Measurements from ENCODE around the gene GNAT1. TPM values are rescaled to one million over a fixed set of nuclear protein-coding genes. Genes with fewer than 3 reads are reported as not detected.
"Not testable (repeated sequence)": the region's sequence is repeated elsewhere in the genome, so short reads cannot be mapped to it uniquely, and the experiment has no call there.

GNAT1 gene
- total and polyA plus RNA-seq, 4 donors, result not detected

DNA sequence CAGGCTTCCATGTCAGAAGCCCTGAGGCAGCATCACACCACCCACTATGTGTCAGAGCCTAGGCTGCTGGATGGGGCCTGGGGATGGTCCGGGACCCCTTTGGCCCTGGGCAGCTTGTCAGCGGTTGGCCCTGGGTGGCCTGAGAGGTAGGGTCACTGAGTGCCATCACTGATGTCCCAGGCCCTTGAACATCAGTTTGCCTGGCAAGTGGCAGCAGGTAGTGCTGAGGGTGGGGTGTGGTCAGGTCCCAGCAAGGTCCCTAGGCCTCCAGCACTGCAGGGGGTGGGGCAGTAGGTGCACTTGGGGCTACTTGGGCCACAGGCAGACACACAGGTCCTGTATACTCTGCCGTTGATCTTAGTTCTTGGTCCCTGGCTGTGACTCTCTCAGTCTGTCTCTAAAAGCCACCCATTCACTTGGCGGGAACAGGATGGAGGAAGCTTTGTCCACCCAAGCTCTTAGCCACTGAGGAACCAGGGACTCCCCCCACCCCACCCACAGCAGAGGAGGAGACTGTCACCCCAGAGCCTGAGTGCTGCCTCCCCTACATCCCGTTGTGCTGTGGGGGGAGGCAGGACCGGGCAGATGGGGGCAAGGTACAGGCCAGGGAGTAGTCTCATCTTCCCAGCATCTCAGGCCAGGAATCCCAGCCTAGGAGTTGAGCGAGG is 50.4 kb downstream of the GNAT1 start:
- WGBS, 2 donors, result 60 to 62% methylated on average over 7 of the region's 7 CpGs
- Histone ChIP-seq H3K4me3 (ENCODE audit: low read length in 2 of 2) (no peak overlapping the region), H3K36me3 (ENCODE audit: control insufficient read depth in 1 of 2, insufficient read depth in 2 of 2, low read length in 1 of 2) (no peaks in the 10 kb centered on the region)

DNA sequence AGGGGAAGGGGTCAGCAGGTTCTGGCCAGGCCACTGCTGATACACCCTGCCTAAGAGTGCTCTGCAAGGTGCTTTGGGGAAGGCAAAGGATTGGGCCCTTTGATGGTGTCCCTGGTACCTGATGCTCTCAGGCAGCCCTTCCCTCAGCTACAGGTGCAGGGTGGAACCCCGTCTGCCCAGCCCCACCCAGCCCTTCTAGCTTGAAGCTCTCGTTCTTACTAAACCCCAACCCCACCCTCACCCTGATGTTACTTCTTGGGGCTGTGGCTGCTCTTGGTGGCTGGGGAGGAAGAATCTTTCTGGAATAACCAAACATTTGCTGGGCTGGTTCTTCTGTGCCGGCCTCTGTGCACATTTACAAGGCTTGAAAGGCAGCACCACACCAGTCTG is 51.0 kb downstream of the GNAT1 start:
- no peak for DNase-seq

More for the DNA sequence above, 50.4 kb downstream of the GNAT1 start:
- no peak for ATAC-seq (ENCODE audit: low FRiP score)
- H3K4me1 ChIP-seq (ENCODE audit: control insufficient read depth in 1 of 2, insufficient read depth in 2 of 2, low read length in 2 of 2), result peaks cover 0 to 2% of the 10 kb centered on the region in 2 donors
- intact Hi-C loops (cut with DNase I), result no loop called here
- no peaks in the 10 kb centered on the region for H3K27me3 ChIP-seq (ENCODE audit: control insufficient read depth in 1 of 2, insufficient read depth in 2 of 2, low read length in 1 of 2)
- H3K27ac ChIP-seq (ENCODE audit: low read depth in 1 of 2, low read length in 2 of 2), result peak overlapping the region in 1 of 2 donors; percentile 9
- H3K9me3 ChIP-seq (ENCODE audit: control insufficient read depth, low read length), result no peaks in the 10 kb centered on the region
- peak in 1 of 2 donors; percentile 45 for DNase-seq

GRCh38 chr3:50242851-50243542 is 51.6 kb downstream of the GNAT1 start:
- Histone ChIP-seq H3K27ac (ENCODE audit: low read depth in 1 of 2, low read length in 2 of 2) (peak overlapping the region in 1 of 2 donors; percentile 54), H3K27me3 (ENCODE audit: control insufficient read depth in 1 of 2, insufficient read depth in 2 of 2, low read length in 1 of 2) (no peaks in the 10 kb centered on the region), H3K4me1 (ENCODE audit: control insufficient read depth in 1 of 2, insufficient read depth in 2 of 2, low read length in 2 of 2) (peaks cover 0 to 2% of the 10 kb centered on the region in 2 donors), H3K4me3 (ENCODE audit: low read length in 2 of 2) (no peak overlapping the region), H3K9me3 (ENCODE audit: control insufficient read depth, low read length) (no peaks in the 10 kb centered on the region), H3K36me3 (ENCODE audit: control insufficient read depth in 1 of 2, insufficient read depth in 2 of 2, low read length in 1 of 2) (no peaks in the 10 kb centered on the region)
- peak; percentile 85 to 91 for DNase-seq
- WGBS, 2 donors, result 29 to 37% methylated on average over 14 of the region's 14 CpGs
- intact Hi-C loops (cut with DNase I), result no loop called here
- peak; percentile 6 for ATAC-seq (ENCODE audit: low FRiP score)

More for the DNA sequence above, 51.0 kb downstream of the GNAT1 start:
- WGBS, 2 donors, result 51% methylated on average over 3 of the region's 3 CpGs
- H3K4me1 ChIP-seq (ENCODE audit: control insufficient read depth in 1 of 2, insufficient read depth in 2 of 2, low read length in 2 of 2), result peaks cover 0 to 2% of the 10 kb centered on the region in 2 donors
- ATAC-seq (ENCODE audit: low FRiP score), result no peak
- no peaks in the 10 kb centered on the region for H3K36me3 ChIP-seq (ENCODE audit: control insufficient read depth in 1 of 2, insufficient read depth in 2 of 2, low read length in 1 of 2)
- H3K4me3 ChIP-seq (ENCODE audit: low read length in 2 of 2), result no peak overlapping the region
- H3K27me3 ChIP-seq (ENCODE audit: control insufficient read depth in 1 of 2, insufficient read depth in 2 of 2, low read length in 1 of 2), result no peaks in the 10 kb centered on the region
- no peaks in the 10 kb centered on the region for H3K9me3 ChIP-seq (ENCODE audit: control insufficient read depth, low read length)
- intact Hi-C loops (cut with DNase I), result no loop called here
- peak overlapping the region in 1 of 2 donors; percentile 54 for H3K27ac ChIP-seq (ENCODE audit: low read depth in 1 of 2, low read length in 2 of 2)

- whole genome bisulfite sequencing, 2 donors, result 52 to 60% methylated on average over 4 of the region's 4 CpGs
- DNase-seq (no peak), ATAC-seq (ENCODE audit: low FRiP score) (no peak)
- intact Hi-C loops (cut with DNase I), result no loop called here
- Histone ChIP-seq H3K27ac (ENCODE audit: low read depth in 1 of 2, low read length in 2 of 2) (peak overlapping the region in 1 of 2 donors; percentile 29), H3K9me3 (ENCODE audit: control insufficient read depth, low read length) (no peaks in the 10 kb centered on the region), H3K4me3 (ENCODE audit: low read length in 2 of 2) (no peak overlapping the region), H3K4me1 (ENCODE audit: control insufficient read depth in 1 of 2, insufficient read depth in 2 of 2, low read length in 2 of 2) (peaks cover 0 to 2% of the 10 kb centered on the region in 2 donors), H3K36me3 (ENCODE audit: control insufficient read depth in 1 of 2, insufficient read depth in 2 of 2, low read length in 1 of 2) (no peaks in the 10 kb centered on the region), H3K27me3 (ENCODE audit: control insufficient read depth in 1 of 2, insufficient read depth in 2 of 2, low read length in 1 of 2) (no peaks in the 10 kb centered on the region)
These were observed 52.1 kb downstream of the GNAT1 start for GRCh38 chr3:50243543-50243895.

GRCh38 chr3:50244813-50245212 is 53.4 kb downstream of the GNAT1 start:
- H3K4me3 ChIP-seq (ENCODE audit: low read length in 2 of 2); H3K9me3 ChIP-seq (ENCODE audit: control insufficient read depth, low read length); ATAC-seq (ENCODE audit: low FRiP score); H3K27me3 ChIP-seq (ENCODE audit: control insufficient read depth in 1 of 2, insufficient read depth in 2 of 2, low read length in 1 of 2); H3K27ac ChIP-seq (ENCODE audit: low read depth in 1 of 2, low read length in 2 of 2); H3K36me3 ChIP-seq (ENCODE audit: control insufficient read depth in 1 of 2, insufficient read depth in 2 of 2, low read length in 1 of 2); H3K4me1 ChIP-seq (ENCODE audit: control insufficient read depth in 1 of 2, insufficient read depth in 2 of 2, low read length in 2 of 2): not testable (repeated sequence)
- WGBS, 2 donors, result 77 to 78% methylated on average over 6 of the region's 6 CpGs
- peak in 1 of 2 donors; percentile 51 for DNase-seq
- intact Hi-C loops (cut with DNase I), result loop anchor here in 1 of 2 donors (2.0 kb wide), 1 partner anchor 18 kb away; no protein-coding TSS in a partner anchor

DNA sequence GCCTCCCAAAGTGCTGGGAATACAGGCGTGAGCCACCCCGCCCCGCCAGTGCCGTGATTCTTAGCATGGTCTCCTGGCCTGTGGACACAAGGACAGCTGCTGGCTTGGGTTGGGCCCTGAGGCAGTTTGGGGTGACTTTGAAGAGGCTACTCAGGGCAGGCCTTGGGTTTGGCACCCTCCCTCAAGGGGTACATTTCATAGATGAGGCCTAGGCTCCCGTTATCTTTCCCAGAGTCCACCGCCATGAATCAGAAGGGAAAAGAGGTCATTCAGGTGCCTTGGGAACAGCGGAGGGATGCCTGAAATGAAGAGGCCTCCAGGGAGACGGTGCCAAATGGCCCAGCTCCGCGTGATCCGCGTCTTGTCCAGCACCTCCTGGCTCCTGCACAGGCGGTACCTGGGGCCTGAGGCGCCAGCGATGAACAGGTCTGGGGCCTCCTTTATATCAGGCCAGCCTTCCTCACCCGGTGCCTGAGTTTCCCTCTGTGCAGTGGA is 53.9 kb downstream of the GNAT1 start:
- Histone ChIP-seq H3K9me3 (ENCODE audit: control insufficient read depth, low read length) (no peaks in the 10 kb centered on the region), H3K27me3 (ENCODE audit: control insufficient read depth in 1 of 2, insufficient read depth in 2 of 2, low read length in 1 of 2) (no peaks in the 10 kb centered on the region), H3K27ac (ENCODE audit: low read depth in 1 of 2, low read length in 2 of 2) (no peak overlapping the region), H3K36me3 (ENCODE audit: control insufficient read depth in 1 of 2, insufficient read depth in 2 of 2, low read length in 1 of 2) (no peaks in the 10 kb centered on the region), H3K4me3 (ENCODE audit: low read length in 2 of 2) (no peak overlapping the region), H3K4me1 (ENCODE audit: control insufficient read depth in 1 of 2, insufficient read depth in 2 of 2, low read length in 2 of 2) (peaks cover 0 to 2% of the 10 kb centered on the region in 2 donors)
- intact Hi-C loops (cut with DNase I), result loop anchor here in 1 of 2 donors (2.0 kb wide), 1 partner anchor 18 kb away; no protein-coding TSS in a partner anchor
- WGBS, 2 donors, result 50 to 55% methylated on average over 15 to 16 of the region's 16 CpGs
- no peak for ATAC-seq (ENCODE audit: low FRiP score)
- DNase-seq, result peak in 1 of 2 donors; percentile 50

DNA sequence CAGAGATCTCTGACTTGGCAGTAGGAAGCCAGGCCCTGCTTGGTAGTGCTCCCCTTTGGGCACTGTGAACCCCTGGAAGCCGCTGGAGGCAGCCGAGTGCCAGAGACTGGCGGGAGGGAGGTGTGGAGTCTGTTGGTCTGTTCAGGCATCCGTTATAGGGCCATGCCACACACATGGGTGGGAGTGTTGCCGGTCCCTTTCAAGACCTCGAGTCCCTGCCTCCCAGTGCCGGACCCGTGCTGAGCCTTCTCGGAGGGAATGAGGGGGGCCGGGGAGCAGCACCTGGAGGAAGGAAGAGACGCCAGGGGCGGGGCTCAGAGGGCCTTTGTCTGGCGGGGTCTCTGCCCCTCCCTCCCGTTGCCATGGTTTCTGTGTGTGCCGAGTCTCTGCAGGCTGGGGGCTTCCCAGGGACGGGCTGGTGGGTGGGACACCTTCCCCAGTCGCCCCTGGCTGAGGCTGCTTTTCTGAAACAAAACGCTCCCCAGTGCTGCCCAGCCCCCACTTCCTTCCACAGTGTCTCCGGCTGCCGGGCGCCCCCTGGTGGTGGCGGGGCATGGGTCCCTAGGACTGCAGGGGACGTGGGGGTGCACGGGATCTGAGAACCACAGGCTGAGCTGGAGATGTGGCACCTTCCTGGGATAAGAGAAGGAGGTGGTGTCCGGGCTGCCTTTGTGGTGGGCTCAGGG is 54.6 kb downstream of the GNAT1 start:
- peaks cover 0 to 2% of the 10 kb centered on the region in 2 donors for H3K4me1 ChIP-seq (ENCODE audit: control insufficient read depth in 1 of 2, insufficient read depth in 2 of 2, low read length in 2 of 2)
- 1 to 2% methylated on average over 20 to 25 of the region's 25 CpGs for WGBS, 2 donors
- H3K27ac ChIP-seq (ENCODE audit: low read depth in 1 of 2, low read length in 2 of 2), result peak overlapping the region in 1 of 2 donors; percentile 30
- H3K4me3 ChIP-seq (ENCODE audit: low read length in 2 of 2), result no peak overlapping the region
- H3K27me3 ChIP-seq (ENCODE audit: control insufficient read depth in 1 of 2, insufficient read depth in 2 of 2, low read length in 1 of 2), result no peaks in the 10 kb centered on the region
- H3K36me3 ChIP-seq (ENCODE audit: control insufficient read depth in 1 of 2, insufficient read depth in 2 of 2, low read length in 1 of 2), result no peaks in the 10 kb centered on the region
- intact Hi-C loops (cut with DNase I), result loop anchor here in 1 of 2 donors (2.0 kb wide), 1 partner anchor 19 kb away; no protein-coding TSS in a partner anchor
- peak; percentile 95 to 98 for DNase-seq
- peak; percentile 90 for ATAC-seq (ENCODE audit: low FRiP score)
- H3K9me3 ChIP-seq (ENCODE audit: control insufficient read depth, low read length), result no peaks in the 10 kb centered on the region

DNA sequence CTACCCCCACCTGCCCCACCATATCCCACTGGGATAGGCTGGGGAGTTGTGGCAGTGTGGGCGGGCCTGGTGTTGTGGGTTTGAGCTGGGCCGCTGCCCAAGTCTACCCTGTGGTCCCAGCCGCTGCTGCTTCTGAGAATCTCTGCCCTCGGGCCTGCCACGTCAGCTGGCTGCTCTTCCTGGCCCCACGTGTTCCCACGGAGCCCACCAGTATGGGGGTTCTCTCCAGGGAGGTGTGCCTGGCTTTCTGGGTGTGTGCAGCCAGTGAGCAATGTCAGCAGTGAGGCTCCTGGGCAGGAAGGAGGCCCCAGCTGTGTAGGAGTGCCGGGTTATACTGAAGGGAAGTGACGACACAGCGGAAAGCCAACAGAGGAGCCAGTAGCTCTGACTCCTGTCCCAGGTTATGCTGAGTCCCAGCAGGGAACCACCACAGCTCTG is 55.1 kb downstream of the GNAT1 start:
- H3K4me3 ChIP-seq (ENCODE audit: low read length in 2 of 2), result no peak overlapping the region
- intact Hi-C loops (cut with DNase I), result no loop called here
- H3K9me3 ChIP-seq (ENCODE audit: control insufficient read depth, low read length), result no peaks in the 10 kb centered on the region
- no peaks in the 10 kb centered on the region for H3K27me3 ChIP-seq (ENCODE audit: control insufficient read depth in 1 of 2, insufficient read depth in 2 of 2, low read length in 1 of 2)
- peak; percentile 69 to 83 for DNase-seq
- WGBS, 2 donors, result 26 to 27% methylated on average over 10 of the region's 10 CpGs
- no peaks in the 10 kb centered on the region for H3K36me3 ChIP-seq (ENCODE audit: control insufficient read depth in 1 of 2, insufficient read depth in 2 of 2, low read length in 1 of 2)
- peak overlapping the region in 1 of 2 donors; percentile 28 for H3K27ac ChIP-seq (ENCODE audit: low read depth in 1 of 2, low read length in 2 of 2)
- peak; percentile 34 for ATAC-seq (ENCODE audit: low FRiP score)
- H3K4me1 ChIP-seq (ENCODE audit: control insufficient read depth in 1 of 2, insufficient read depth in 2 of 2, low read length in 2 of 2), result peaks cover 0 to 2% of the 10 kb centered on the region in 2 donors

All from aorta (tissue), 5 donors.